Occipital lobe (tissue), 2 donors: Measurements from ENCODE around the gene ALDH3A2. TPM values are rescaled to one million over a fixed set of nuclear protein-coding genes. Genes with fewer than 3 reads are reported as not detected.

Source experiments
- small RNA-seq: library from RNA; depleted of rRNA; stranded (forward); fragments of <200 nt; gene quantifications from one replicate; pipeline ENCODE3, GENCODE V24; 2014
- total RNA-seq: library from RNA; depleted of rRNA; stranded (reverse); fragments of >200 nt; gene quantifications from one replicate; pipeline ENCODE4 v1.2.3, GENCODE V29; 2014

Gene ALDH3A2
- total RNA-seq, 1 donor from 2014 or later = 96.1 TPM

Small RNA genes lying within 50 kb of the gene (small RNA-seq; reads per million reads assigned to genes)
- gene NMTRQ-TTG12-1 (not detected), gene RF00322 (not detected)

Other genes starting within 250 kb of the ALDH3A2 start
- 31.4 TPM for gene RNF112, start 237.5 kb upstream of the ALDH3A2 start, total RNA-seq
- gene SLC47A1, start 114.9 kb upstream of the ALDH3A2 start, total RNA-seq = 3.1 TPM
- gene SLC47A2, start 67.8 kb downstream of the ALDH3A2 start, total RNA-seq = 1.9 TPM
- gene ALDH3A1, start 99.5 kb downstream of the ALDH3A2 start, total RNA-seq = 0.31 TPM
- 212 TPM for gene ULK2, start 219.2 kb downstream of the ALDH3A2 start, total RNA-seq